Gastroesophageal sphincter (tissue), 3 donors: ENCODE measurements around the gene TMEM115.

Experiments
- CTCF ChIP-seq, 4 experiments: fragments of 200-600 bp in 2 of 4; fragments of 450-650 bp in 2 of 4; sonication (generic) in 1 of 4; IDR thresholded peaks; one replicate each; pipeline ENCODE4 v1.5.1; 2017 to 2019; ENCODE audit warnings: antibody characterized with exemption in 4 of 4, mild to moderate bottlenecking in 2 of 4, moderate library complexity in 2 of 4
- POLR2A ChIP-seq, 2 donors: fragments of 450-650 bp; IDR thresholded peaks; one replicate each; pipeline ENCODE4 v1.6.1; 2017; ENCODE audit warnings: antibody characterized with exemption in 2 of 2, mild to moderate bottlenecking in 2 of 2, moderate library complexity in 1 of 2

GRCh38 chr3:50388016-50388719 lies 28.8 kb upstream of the TMEM115 start:
- TF ChIP-seq CTCF (IDR thresholded peaks at IDR 0.05) (no peak), POLR2A (IDR thresholded peaks at IDR 0.05) (no peak)
